Stimulated activated CD4-positive, alpha-beta T cell treated with anti-CD3 and anti-CD28 coated beads, Interleukin-1b, Interleukin-23, amount 100 ng/mL, for 48 hours (primary cell): ENCODE results near the gene TCFL5.

Experiments
- DNase-seq: peaks from one replicate; pipeline ENCODE4 v3.0.0-alpha.2; 2020

TCFL5 gene

DNA sequence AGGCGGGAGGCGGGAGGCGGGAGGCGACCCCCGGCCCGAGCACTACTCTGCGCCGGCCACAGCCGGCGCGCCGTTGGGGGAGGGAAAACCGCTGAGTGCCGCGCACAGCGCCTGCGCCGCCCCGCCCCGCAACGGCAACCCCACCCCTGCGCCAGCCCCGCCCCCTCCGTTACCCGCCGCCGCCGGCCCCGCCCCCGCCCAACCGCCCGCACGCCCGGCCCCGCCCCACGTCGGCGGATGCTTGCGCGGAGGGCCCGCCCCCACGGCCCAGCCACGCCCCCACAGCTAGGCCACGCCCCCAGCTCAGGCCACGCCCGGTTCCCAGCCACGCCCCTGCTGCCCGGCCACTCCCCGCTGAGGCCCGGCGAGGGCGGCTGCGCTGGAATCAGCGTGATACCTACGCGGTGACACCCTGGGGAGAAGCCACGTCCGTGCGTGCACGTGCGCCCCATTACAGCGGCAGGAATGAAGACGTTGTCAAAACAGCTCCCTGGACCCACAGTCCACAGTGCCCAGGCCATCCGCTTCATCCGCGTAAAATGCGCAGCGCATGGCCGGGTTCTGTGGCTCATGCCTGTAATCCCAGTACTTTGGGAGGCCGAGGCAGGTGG is at the start of gene TCFL5:
TCFL5 (minus strand) TSS at position 97 of the 611 bp plus-strand sequence. CDS start 152 bp downstream, outside the sequence.
- peak; percentile 95 for DNase-seq

DNA sequence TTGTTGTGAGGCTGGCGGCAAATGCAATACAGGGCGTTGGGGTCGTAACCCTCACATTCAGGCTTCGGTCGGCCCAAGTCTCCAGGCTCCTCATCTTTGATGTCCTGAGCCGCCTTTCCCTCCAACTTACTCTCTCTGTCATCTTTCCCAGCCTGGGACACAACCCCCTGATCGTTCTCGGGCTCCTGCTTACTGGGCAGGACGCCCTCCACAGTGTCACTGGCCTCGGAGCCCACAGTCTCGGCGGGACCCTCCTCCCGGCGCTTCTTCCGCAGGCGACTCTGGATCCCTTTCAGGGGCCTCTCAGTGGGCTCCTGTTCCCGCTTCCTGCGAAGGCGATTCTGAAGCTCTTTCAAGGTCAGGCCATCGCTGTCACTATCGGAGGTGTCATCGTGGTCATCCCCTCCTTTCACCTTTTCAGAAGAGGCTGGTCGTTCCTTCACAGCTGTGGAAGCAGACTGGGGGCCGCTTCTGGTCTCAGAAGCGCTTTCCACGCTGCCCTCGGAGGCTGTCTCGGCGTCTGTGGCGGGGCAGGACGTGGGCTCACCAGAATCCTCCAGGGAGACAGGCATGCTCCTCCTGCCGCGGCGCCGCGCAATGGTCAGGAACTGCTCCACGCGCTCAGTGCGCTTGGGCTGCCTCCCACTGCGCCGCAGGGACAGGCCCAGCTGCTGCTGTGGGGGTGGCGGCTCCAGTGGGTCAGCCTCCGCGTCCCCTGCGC is 49.3 kb upstream of the TCFL5 start:
- no peak for DNase-seq

DNA sequence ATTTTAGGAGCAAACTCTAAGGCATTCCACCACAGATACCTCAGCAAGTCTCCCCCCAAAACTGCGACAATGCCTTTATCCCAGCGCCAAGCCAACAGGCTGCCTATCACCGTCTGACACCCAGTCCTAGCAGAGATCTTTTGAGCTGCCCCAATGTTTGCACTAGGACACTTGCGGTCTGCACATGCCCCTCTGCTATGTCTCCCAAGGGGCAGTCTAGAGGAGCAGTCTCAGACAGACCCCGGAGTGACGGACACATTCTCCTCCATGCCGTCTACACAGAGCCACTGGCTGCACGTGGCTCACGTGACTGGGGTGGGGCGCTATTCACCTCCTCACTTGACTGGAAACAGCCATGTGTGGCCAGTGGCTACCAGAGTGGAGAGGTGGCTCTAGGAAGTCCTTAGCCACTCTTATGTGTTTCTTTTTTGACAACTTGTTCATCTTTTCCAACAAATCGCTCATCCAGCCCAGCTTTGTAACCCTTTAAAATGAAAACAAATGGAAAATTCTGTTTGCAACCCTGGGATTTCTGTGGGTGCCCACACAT is 48.7 kb upstream of the TCFL5 start:
- no peak for DNase-seq

DNA sequence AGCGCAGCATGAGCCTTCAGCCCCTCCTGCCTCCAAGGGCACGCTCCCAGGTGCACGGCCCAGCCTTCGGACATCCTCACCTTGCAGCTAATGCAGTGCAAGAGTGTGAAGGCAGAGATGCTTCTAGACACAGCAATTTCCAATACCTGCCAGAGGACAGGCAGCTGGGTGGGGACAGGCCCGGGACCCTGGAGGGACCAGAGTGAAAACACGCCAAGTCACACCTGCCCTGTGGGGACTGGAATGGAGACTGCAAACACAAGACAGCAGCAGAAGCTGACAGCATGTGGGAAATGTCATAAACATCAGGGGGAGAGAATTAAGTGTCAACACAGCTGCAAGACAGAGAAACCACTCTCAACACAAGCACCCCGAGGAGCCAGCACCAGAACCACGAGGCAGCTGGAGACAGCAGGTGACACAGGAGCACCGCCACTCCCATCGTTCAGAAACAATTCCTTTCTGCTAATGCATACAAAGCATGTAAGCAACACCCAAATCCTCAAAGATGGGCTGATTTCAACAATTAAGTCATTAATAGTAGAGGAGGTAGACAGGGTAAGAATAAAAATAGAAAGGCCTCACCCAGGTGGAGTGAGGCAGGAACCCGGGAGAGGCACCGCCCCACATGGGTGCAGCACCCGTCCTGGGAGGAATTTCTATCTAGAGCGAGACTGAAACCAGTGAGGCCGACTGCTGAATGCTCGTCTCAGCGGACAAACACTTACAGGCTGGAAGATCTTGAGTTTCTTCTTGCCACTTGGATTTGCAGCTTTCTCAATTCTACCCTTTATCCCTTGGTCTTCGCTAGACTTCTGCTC is 47.6 kb upstream of the TCFL5 start:
- DNase-seq: no peak

DNA sequence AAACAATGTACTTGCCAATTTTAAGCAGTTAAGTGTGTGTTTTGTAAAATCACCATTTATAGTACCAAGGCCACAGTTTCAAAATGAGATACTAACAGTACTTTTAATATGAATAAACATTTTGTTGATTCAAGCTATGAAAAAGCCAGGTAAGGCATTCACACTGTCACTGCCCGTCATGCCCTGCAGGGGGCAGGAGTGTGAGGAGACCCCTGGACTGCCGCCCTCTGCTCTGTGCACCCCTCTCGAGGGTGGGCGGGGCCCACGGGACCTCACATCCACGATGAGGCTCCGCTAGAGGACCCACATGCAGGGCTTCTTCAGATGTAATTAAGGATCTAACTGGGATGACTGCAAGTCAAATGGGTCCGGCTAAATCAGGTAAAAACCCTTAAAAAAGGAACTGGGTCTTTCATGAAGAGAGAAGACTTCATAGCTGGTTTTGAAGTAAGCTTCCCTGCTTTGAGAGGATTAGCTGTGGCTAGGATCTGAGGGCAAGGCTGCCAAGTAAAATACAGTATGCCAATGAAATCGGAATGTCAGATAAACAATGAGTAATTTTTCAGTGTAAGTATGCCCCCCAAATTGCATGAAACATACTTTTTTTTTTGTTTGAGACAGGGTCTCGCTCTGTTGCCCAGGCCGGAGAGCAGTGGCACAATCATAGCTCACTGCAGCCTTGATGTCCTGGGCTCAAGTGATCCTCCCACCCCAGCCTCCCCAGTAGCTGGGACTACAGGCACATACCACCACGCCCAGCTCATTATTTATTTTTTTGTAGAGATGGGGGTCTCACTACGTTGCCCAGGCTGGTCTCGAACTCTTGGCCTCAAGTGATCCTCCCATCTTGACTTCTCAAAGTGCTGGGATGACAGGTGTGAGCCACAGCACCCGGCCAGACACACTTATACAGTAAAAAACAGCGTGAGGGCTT is 46.0 kb upstream of the TCFL5 start:
- peak; percentile 44 for DNase-seq

DNA sequence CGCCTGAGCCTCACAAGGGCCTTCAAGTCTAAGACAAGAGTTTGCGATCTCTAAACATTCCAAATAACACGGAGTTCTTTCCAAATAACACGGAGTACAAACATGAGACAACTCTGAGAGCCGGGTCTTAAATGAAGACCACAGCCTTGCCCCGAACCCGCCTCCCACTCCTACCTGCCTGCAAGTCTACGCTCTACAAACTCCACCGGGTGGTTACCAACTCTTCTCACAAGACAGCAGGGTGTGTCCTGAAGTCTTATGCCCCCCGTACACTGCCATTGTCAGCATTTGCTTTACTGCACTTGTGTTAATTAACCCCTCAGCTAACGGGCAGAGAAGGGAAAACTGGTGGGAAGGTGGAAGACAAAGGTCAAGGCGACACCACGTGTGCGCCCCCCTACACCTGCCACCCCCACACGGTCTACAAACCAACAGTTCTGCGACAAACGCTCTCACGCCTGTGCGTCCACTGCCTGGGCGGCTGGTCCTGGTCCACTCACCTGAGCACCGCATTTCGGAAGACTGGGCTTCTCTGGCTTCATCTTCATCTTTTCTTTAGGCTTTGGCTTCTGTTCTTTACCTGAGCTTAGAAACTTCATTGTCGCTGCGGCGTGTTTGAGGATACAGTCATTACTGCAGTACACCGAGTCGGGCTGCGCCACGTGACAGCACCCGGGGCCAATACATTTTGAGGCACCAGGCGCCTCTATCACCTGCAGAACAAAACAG is 45.2 kb upstream of the TCFL5 start:
- DNase-seq: no peak

DNA sequence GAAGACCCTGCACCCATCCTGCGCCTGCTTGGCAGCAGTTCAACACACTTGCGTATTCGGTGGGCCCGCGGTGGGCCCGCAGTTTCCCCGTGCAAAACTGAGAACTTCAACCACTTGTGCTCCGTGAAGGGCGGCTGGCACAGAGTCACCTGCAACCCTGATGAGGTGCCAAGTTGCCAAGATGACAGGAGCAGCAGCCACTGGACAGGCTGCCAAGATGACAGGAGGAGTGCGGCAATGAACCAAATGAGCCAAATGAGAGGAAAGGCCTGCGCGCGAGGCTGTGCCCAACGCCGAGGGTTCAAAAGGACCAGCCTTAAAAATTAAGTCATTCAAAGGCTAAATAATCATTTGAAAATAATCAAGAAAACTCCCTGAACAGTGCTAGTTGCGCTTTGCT is 44.6 kb upstream of the TCFL5 start:
- DNase-seq: no peak

DNA sequence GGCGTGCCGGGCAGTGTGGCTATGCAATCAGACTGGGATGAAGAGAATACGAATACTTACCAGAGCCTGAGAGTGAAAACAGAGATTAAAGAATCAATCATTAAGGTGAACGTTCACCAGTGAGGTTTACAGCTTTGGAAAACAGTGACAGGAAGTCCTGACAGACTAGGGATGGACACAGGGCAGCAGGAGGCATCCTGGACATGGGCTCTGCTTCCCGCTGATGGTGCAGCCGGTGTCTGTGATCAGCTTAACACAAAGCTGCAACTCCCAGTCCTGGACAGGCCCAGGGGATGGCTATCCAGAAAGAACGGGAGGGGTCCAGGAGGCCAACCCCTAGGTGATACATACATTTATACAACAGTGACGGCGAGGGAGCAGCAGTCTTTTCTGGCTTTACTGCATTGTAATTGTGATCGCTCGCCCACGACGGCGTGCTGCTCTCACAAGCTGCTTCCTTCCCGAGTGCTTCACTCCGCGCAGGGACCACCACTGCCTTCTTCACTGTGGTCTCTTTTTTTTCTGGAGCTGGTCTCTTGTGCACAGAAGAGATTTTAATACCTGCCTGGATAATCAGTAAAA is 44.0 kb upstream of the TCFL5 start:
- no peak for DNase-seq

DNA sequence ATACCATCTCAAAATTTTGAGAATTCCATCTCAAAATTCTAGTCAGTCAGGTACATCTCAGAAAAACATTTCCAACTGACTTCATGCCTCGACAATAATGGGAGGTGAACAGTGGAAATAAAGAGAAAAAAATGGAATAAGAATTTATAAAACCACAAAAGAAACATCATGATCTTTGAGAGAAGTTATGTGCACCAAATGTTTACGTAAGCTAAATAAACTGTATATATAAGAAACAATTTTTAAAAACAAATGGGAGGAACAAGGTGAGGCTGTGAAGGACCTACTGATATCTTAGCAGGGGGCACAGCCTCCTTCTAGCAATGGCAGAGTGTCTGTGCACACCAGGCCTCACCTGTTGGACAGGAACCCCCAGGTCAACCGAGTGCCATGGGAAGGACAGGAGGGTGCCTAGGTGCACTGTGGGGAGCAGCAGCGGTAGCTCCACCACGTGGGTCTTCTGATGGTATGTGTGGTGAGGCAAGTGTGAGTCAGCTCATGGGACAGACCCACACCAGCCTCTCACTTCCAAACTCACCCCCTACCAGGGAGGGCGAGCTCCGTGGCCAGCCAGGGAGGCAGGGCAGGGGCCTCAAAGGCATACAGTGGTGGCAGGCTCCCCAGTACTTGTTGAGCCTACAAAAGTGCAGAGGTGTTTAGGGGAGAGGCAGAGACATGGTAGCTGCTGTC is 41.4 kb upstream of the TCFL5 start:
- DNase-seq: no peak

DNA sequence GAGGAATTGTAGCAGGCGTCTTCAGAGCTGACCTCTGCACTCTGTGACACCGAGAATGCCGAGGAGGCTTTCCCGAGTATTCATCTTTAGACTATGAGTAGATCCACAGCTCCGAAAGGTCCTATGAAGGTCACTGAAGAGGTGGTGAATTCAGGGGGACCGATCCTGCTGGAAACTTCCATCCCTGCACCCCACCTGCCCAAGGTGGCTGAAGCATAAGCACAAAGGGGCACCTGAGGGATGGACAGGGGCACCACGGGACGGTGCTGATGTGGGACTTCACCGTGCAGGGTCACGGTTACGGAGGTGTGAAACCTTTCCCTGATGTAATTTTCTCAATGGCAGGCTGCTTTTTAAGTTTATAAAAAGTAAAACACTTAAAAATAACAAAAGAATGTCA is 40.3 kb upstream of the TCFL5 start:
- no peak for DNase-seq

DNA sequence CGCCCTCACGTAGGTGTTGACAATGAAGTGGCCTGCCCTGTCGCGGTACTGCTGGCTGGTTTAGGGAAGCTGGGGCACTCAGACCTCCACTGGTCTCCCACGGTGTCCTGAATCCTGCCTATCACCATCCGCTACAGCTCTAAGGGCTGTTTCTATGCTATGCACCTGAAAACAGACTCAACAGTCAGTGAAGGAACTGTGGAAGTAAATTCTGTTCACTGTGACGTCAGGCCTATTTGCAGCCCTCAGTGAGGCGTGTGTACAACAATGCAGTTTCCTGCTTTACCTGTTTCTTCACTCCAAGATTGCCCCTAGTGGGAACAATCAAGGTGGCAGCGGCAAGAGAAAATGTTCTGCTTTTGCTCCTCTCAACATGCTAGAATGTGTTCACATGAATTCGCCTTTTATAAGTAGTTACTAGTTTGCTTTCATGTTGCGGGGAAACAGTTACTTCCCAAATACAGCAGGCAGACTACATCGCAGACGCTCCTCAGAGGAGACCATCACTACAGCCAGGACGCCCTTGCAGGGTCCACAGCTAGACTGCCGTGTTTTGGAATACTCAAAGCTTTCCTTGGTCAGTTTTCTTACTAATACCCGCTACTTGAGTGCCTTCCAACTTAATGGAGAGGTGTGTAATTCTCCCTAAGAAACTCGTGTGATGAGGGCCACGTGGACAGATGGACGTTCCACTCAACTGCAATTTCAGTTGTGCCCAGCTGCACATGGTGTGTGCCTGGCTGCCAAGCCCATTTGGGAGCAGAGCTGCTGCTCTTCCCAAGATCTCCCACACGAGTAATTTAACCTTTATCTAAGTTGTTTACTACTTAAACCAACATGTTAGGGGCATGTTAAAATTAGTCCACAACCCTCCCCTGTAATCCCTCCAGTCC is 39.3 kb upstream of the TCFL5 start:
- DNase-seq: no peak

DNA sequence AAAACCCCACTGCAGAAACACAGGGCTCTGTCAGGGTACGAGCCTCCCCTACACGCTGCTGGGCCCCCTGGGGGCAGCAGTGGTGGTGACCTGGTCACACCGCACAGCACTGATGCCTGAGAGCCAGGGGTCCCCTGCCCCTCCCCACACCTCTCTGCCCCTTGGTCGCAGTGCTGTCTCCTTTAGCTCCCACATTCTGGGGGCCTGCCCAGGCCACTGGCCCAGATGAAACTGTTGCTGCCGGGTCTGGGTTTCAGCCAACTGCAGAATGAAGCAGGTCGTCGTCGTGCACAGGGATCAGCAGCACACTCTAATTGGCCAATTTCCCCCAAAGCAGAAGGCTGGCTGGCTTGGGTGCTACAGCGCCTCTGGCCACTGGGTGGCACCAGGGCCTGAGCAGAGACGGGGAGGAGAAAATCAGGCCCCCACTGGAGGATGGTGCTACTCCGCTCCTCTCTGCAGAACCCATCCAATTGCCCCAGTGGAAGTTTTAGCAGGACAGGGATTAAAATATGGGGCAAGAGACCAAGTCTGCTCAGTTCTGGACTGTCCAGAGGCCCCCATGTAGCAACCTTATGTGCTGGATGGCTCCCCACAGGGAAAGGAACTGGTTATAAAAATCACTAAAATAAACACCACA is 38.5 kb upstream of the TCFL5 start:
- peak; percentile 76 for DNase-seq

DNA sequence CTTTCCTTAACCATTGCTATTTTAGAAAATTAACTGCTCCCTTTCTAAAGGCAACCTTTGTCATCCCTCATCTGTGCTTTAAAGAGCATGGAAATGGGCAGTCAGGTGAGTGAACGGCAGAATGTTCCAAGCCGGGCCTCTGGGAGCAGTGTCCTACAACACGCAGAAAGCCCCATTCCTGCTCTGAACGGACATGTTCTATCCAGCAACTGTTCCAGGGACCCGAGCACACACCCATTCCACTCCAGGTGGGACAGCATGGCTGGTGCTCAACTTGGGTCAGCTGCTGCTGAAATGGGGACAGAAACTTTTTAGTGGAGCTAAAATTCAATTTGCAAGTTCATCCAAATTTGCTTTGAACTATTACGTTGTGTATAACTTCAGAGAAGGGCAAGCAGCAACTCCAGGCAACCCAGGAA is 38.0 kb upstream of the TCFL5 start:
- no peak for DNase-seq

DNA sequence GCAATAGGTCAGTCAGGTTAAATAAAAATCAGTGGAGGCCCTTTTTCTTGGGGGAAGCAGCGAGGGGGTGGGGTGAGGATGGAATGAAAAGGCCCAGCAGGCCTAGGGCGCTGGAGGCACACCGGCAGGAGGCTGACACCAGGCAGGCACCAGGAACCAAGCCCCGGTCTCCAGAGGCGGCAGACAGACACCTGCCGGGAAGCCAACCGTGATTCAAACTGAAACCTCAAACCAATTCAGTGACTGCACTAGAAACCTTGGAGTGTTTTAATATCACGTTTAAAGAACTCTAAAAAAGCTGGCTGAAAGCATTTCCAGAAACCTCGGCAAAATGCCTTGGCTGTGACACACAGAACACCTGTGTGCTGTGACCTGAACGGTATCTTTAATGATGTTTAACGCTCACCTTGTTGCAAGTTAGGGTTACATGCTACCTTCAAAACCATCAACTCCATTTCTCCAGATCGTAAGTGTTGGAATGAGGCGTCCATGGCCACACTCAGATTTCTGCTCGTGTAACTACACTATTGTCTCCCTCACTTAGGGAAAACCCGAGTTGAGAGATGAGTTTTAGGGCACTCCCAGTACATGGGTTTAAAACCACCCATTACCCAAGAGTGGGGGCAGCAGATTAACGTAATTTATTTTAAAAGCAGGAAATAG is 37.5 kb upstream of the TCFL5 start:
- DNase-seq: peak; percentile 54

DNA sequence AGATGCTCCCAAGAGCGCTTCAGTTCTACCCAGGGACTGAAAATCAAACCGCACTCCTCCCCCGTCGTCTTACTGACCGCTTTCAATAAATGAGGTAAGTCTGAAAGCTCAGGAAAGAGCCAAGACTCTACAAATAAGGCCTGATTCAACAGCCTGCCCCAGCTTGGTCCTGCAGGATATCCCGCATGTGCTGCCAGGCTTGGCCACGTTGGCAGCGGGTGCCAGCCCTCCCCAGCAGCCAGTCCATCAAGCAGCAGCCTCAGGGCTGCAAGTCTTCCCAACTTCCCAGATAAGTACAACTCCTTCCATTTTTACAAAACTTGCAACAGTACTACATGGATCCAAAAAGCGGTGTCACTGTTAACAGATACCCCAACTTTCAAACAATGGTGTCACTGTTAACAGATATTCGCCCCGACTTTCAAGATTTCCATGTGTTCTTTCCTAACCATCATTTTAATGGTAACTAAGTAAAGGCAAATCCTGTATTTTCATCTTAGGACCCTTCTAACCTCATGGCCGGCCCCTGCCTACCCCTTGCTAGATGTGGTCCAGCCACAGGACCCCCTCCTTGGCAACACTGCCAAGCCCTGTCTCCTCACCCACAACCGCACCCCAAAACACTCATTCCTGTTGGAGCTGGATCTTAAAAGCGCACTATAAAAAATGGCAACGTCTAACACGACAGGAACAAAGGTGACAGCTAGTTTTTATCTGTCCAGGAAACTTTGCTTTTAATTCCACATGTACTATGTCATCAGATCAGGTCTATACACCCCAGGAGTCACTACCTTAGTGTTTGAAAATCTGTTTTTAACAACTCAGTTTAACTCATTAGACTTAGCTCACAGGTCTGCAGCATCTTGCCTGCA is 36.7 kb upstream of the TCFL5 start:
- no peak for DNase-seq

DNA sequence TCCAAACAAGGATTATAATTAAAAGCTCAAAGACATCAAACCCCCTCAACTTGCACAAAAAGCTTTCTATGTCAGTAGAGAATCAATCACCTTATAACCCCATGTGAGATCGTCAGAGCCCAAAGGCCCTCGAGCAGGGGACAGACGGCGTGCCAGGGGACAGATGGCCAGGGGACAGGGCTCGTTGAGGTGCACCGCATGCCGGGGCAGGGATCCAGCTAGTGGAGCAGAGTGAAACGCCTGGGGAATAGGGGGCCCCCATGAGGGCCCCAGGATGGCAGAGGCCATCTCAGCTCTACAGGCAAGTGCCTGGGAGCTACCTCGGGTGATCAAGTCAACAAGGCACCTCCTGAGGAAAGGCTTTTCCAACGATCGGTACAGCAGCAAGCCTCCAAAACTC is 36.0 kb upstream of the TCFL5 start:
- no peak for DNase-seq

DNA sequence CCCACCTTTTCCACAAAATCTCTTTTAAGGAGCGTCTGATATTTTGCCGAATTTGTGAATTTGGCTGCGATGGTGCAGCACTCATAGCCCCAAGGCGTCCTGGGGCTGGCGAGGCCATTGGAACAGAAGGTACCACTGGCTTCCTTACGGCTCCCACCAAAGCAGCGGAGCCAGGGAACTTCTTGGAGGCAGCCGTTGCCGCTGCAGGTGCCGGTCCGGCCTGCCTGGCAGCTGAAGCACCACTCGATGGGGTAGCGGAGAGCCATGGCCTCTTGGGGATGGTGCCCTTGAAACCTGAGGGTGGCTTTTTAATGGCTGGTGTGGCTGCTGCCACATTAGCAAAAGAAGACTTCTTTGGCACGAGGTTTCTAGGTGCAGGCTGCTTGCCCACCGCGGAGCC is 34.9 kb upstream of the TCFL5 start:
- no peak for DNase-seq

DNA sequence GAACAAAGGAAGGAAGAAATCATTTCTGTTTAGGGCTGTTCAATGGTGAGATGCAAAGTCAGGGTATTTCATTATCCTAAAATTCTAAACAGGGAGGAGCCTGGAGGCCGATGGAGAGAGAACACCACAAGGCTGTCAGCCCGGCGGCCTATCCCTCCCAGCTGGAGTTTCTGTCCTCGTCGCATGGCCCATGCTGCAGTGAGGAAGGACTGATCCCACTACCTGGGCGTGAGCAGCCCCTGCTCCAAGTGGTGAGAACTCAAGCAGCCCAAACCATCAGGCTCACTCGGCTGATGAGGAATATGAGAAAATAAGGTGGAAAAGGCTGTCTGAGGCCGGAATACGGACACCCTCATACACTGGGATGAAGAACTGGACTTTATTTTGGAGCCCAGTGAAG is 33.9 kb upstream of the TCFL5 start:
- DNase-seq: no peak
